Measurements from ENCODE around the gene TNRC18.

DNA sequence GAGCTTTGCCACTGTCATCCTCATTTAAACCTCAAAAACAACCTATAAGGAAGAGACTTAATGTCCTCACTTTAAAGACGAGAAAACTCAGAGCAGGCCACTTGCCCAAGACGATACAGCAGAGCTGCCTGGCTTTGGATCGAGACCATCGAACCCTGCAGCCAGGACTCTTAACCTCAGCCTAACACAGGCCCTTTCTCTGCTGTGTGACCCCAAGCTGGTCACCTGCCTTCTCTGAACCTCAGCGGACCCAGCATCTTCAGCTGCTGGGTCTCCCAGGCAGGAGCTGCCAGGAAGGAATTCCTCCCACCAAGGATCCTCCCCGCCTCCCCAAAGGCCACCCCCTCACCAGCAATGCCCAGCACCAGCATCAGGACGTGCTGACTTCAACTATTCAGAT is 32.7 kb downstream of the TNRC18 start:
- TF ChIP-seq, protein P1, sequence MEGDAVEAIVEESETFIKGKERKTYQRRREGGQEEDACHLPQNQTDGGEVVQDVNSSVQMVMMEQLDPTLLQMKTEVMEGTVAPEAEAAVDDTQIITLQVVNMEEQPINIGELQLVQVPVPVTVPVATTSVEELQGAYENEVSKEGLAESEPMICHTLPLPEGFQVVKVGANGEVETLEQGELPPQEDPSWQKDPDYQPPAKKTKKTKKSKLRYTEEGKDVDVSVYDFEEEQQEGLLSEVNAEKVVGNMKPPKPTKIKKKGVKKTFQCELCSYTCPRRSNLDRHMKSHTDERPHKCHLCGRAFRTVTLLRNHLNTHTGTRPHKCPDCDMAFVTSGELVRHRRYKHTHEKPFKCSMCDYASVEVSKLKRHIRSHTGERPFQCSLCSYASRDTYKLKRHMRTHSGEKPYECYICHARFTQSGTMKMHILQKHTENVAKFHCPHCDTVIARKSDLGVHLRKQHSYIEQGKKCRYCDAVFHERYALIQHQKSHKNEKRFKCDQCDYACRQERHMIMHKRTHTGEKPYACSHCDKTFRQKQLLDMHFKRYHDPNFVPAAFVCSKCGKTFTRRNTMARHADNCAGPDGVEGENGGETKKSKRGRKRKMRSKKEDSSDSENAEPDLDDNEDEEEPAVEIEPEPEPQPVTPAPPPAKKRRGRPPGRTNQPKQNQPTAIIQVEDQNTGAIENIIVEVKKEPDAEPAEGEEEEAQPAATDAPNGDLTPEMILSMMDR (IDR thresholded peaks at IDR 0.05), result no peak
- TF ChIP-seq POLR2A (IDR thresholded peaks at IDR 0.05), result no peak

Measured in lower leg skin (tissue), 3 donors.